ENCODE data around the gene F13A1. TPM values are rescaled to one million over a fixed set of nuclear protein-coding genes. Genes with fewer than 3 reads are reported as not detected.

F13A1 gene
- total and polyA plus RNA-seq, 2 donors from 2014 or later, result 28.9 to 275 TPM

GRCh38 chr6:6234963-6235362, 85.5 kb downstream of the F13A1 start:
- Histone ChIP-seq H3K4me1 (ENCODE audit: control insufficient read depth in 2 of 3, insufficient read depth in 2 of 3, low read depth in 1 of 3, low read length in 3 of 3) (no peaks in the 10 kb centered on the region), H3K4me3 (ENCODE audit: low read length in 3 of 3) (no peak overlapping the region), H3K9ac (ENCODE audit: low read length in 3 of 3) (no peak overlapping the region), H3K36me3 (ENCODE audit: control insufficient read depth in 2 of 3, insufficient read depth in 3 of 3, low read length in 3 of 3) (no peaks in the 10 kb centered on the region), H3K9me3 (ENCODE audit: control insufficient read depth in 2 of 3, insufficient read depth in 1 of 3, low read length in 3 of 3) (no peaks in the 10 kb centered on the region), H3K27ac (ENCODE audit: low read depth in 2 of 2, low read length in 2 of 2) (no peak overlapping the region), H3K27me3 (ENCODE audit: control insufficient read depth, insufficient read depth, low read length) (no peaks in the 10 kb centered on the region)
- TF ChIP-seq, protein P1, sequence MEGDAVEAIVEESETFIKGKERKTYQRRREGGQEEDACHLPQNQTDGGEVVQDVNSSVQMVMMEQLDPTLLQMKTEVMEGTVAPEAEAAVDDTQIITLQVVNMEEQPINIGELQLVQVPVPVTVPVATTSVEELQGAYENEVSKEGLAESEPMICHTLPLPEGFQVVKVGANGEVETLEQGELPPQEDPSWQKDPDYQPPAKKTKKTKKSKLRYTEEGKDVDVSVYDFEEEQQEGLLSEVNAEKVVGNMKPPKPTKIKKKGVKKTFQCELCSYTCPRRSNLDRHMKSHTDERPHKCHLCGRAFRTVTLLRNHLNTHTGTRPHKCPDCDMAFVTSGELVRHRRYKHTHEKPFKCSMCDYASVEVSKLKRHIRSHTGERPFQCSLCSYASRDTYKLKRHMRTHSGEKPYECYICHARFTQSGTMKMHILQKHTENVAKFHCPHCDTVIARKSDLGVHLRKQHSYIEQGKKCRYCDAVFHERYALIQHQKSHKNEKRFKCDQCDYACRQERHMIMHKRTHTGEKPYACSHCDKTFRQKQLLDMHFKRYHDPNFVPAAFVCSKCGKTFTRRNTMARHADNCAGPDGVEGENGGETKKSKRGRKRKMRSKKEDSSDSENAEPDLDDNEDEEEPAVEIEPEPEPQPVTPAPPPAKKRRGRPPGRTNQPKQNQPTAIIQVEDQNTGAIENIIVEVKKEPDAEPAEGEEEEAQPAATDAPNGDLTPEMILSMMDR (IDR thresholded peaks at IDR 0.05; ENCODE audit: borderline replicate concordance, extremely low read depth, insufficient read depth), result no peak
- intact Hi-C loops (cut with DNase I), result no loop called here
- no peak for FAIRE-seq
- DNase-seq, result no peak

DNA sequence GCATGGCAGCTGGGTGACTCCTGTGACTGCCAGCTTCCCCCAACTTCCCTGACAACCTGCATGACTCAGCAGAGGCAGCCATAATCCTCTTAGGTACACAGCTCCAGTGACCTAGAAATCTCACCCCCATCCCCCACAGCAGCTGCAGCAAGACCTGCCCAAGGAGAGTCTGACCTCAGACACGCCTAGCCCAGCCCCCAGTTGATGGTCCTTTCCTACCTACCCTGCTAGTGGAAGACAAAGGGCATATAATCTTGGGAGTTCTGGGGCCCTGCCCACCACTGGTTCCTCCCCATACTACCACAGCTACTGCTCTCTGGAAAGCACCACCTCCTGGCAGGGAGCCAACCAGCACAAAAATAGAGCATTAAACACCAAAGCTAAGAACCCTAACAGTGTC, 90.2 kb downstream of the F13A1 start:
- no peak for DNase-seq
- no peak overlapping the region for H3K9ac ChIP-seq (ENCODE audit: low read length in 3 of 3)
- TF ChIP-seq, protein P1 (IDR thresholded peaks at IDR 0.05; ENCODE audit: borderline replicate concordance, extremely low read depth, insufficient read depth), result no peak
- no peak overlapping the region for H3K4me3 ChIP-seq (ENCODE audit: low read length in 3 of 3)
- no peaks in the 10 kb centered on the region for H3K9me3 ChIP-seq (ENCODE audit: control insufficient read depth in 2 of 3, insufficient read depth in 1 of 3, low read length in 3 of 3)
- FAIRE-seq, result no peak
- intact Hi-C loops (cut with DNase I), result no loop called here
- no peaks in the 10 kb centered on the region for H3K4me1 ChIP-seq (ENCODE audit: control insufficient read depth in 2 of 3, insufficient read depth in 2 of 3, low read depth in 1 of 3, low read length in 3 of 3)
- no peaks in the 10 kb centered on the region for H3K36me3 ChIP-seq (ENCODE audit: control insufficient read depth in 2 of 3, insufficient read depth in 3 of 3, low read length in 3 of 3)
- no peak overlapping the region for H3K27ac ChIP-seq (ENCODE audit: low read depth in 2 of 2, low read length in 2 of 2)
- H3K27me3 ChIP-seq (ENCODE audit: control insufficient read depth, insufficient read depth, low read length), result no peaks in the 10 kb centered on the region

- Histone ChIP-seq H3K36me3 (ENCODE audit: control insufficient read depth in 2 of 3, insufficient read depth in 3 of 3, low read length in 3 of 3) (no peaks in the 10 kb centered on the region), H3K4me1 (ENCODE audit: control insufficient read depth in 2 of 3, insufficient read depth in 2 of 3, low read depth in 1 of 3, low read length in 3 of 3) (no peaks in the 10 kb centered on the region), H3K27me3 (ENCODE audit: control insufficient read depth, insufficient read depth, low read length) (no peaks in the 10 kb centered on the region), H3K9ac (ENCODE audit: low read length in 3 of 3) (no peak overlapping the region), H3K4me3 (ENCODE audit: low read length in 3 of 3) (no peak overlapping the region), H3K9me3 (ENCODE audit: control insufficient read depth in 2 of 3, insufficient read depth in 1 of 3, low read length in 3 of 3) (no peaks in the 10 kb centered on the region), H3K27ac (ENCODE audit: low read depth in 2 of 2, low read length in 2 of 2) (no peak overlapping the region)
- DNase-seq, result no peak
- FAIRE-seq, result no peak
- intact Hi-C loops (cut with DNase I), result no loop called here
- TF ChIP-seq, protein P1 (IDR thresholded peaks at IDR 0.05; ENCODE audit: borderline replicate concordance, extremely low read depth, insufficient read depth), result no peak
Observed at GRCh38 chr6:6227896-6228295, 92.6 kb downstream of the F13A1 start.

GRCh38 chr6:6225885-6226529, 94.5 kb downstream of the F13A1 start:
- intact Hi-C loops (cut with DNase I), result no loop called here
- no peak overlapping the region for H3K4me3 ChIP-seq (ENCODE audit: low read length in 3 of 3)
- DNase-seq (no peak), FAIRE-seq (no peak)
- H3K27me3 ChIP-seq (ENCODE audit: control insufficient read depth, insufficient read depth, low read length), result no peaks in the 10 kb centered on the region
- H3K9ac ChIP-seq (ENCODE audit: low read length in 3 of 3), result no peak overlapping the region
- H3K4me1 ChIP-seq (ENCODE audit: control insufficient read depth in 2 of 3, insufficient read depth in 2 of 3, low read depth in 1 of 3, low read length in 3 of 3), result no peaks in the 10 kb centered on the region
- no peak overlapping the region for H3K27ac ChIP-seq (ENCODE audit: low read depth in 2 of 2, low read length in 2 of 2)
- H3K9me3 ChIP-seq (ENCODE audit: control insufficient read depth in 2 of 3, insufficient read depth in 1 of 3, low read length in 3 of 3), result no peaks in the 10 kb centered on the region
- TF ChIP-seq, protein P1 (IDR thresholded peaks at IDR 0.05; ENCODE audit: borderline replicate concordance, extremely low read depth, insufficient read depth), result no peak
- H3K36me3 ChIP-seq (ENCODE audit: control insufficient read depth in 2 of 3, insufficient read depth in 3 of 3, low read length in 3 of 3), result no peaks in the 10 kb centered on the region
